Neuron (in vitro differentiated cells): Measurements from ENCODE around the gene ECE2.

Source experiments
- H2AFZ ChIP-seq: one replicate; pipeline ENCODE4 v1.6.1; 2013; ENCODE audit warnings: low read depth, mild to moderate bottlenecking, inconsistent platforms, low read length, moderate library complexity
- H3K27me3 ChIP-seq: one replicate; pipeline ENCODE4 v1.6.1; 2013; ENCODE audit warnings: low read length; ENCODE audit not compliant: insufficient read depth
- H3K36me3 ChIP-seq: one replicate; pipeline ENCODE4 v1.6.1; 2013; ENCODE audit warnings: low read length; ENCODE audit not compliant: insufficient read depth
- H3K4me1 ChIP-seq: one replicate; pipeline ENCODE4 v1.6.1; 2013; ENCODE audit warnings: low read length; ENCODE audit not compliant: insufficient read depth
- H3K4me3 ChIP-seq: 2 replicates; pipeline ENCODE4 v1.5.1; 2013; ENCODE audit warnings: mild to moderate bottlenecking, low read length, moderate library complexity
- H3K9me3 ChIP-seq: one replicate; pipeline ENCODE4 v1.6.1; 2013; ENCODE audit warnings: low read length

The ECE2 gene

DNA sequence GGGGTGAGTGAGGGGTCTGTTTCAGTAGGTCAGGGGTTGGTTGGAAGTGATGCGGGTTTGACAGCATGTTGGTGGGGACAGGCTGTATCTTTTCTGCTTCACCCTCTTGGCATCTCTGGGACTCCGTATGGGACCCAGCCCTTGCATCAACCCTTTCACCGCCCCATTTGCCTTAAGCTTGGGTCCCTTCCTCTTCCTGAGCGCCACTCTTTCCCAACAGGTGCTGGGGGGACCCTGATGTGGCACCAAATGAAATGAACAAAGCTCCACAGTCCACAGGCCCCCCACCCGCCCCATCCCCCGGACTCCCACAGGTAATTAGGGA is 39.7 kb downstream of the ECE2 start:
- no peak overlapping the region for H2AFZ ChIP-seq
- no peaks in the 10 kb centered on the region for H3K27me3 ChIP-seq
- peak overlapping the region; percentile 67 for H3K4me3 ChIP-seq
- H3K4me1 ChIP-seq, result peaks cover 20% of the 10 kb centered on the region
- no peaks in the 10 kb centered on the region for H3K9me3 ChIP-seq
- peaks cover 36% of the 10 kb centered on the region for H3K36me3 ChIP-seq

DNA sequence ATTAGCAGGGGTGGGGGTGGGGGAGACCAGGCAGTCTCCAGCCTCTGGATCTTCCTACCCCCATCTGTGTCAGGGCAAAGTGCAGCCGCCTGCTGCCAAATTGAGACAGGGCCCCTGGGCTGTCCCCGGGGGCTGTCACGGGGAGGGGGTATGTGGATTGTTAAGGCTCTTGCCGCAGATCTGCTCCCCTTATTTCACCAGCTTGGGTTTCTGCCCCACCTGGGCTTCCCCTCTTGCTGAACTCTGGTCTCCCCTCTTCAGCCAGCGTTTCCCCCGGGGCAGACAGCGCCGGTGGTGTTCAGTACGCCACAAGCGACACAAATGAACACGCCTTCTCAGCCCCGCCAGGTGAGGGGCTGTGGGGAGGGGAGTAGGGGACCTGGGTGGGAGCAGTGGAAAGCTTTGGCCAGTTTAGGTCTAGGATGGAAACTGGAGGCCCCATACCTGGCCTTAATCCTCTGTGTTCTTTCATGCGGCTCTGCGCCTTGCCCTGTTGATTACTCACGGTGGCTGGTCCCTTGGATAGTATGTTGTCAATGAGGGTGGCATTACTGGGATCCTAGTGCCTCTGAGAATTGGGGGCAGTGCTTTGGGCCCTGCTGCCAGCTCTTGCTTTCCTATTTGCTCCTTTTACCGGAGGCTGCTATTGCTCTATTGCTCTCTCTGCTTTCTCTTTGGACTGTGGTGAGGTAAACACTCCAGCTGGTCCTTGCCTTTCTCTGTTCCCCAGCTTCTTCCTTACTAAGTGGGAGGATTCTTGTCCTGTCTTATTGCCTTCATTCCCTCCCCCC is 40.2 kb downstream of the ECE2 start:
- peaks cover 42% of the 10 kb centered on the region for H3K36me3 ChIP-seq

DNA sequence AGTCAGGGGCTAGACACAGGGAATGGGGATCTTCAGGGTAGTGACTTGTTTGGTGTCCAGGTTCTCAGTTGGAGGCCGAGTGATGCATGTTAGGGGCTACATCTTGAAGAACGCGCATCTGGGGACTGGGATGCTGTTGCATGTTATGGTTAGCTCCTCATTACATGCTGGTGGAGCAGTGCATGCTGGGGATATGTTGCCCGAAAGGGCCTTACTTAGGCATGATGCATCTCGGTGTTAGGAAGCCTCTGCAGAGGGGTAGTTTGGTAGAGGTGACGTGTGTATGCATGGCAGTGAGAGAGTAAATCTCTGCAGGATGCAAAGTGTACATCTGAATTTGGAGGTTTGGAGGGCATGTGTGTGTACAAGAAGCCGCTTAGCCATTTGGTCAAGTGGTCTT is 41.0 kb downstream of the ECE2 start:
- Histone ChIP-seq H3K27me3 (no peaks in the 10 kb centered on the region), H2AFZ (no peak overlapping the region), H3K4me3 (peak overlapping the region; percentile 67), H3K9me3 (no peaks in the 10 kb centered on the region), H3K36me3 (peaks cover 49% of the 10 kb centered on the region), H3K4me1 (peaks cover 20% of the 10 kb centered on the region)

More for the DNA sequence above, 40.2 kb downstream of the ECE2 start:
- peak overlapping the region; percentile 67 for H3K4me3 ChIP-seq
- no peaks in the 10 kb centered on the region for H3K9me3 ChIP-seq
- peaks cover 20% of the 10 kb centered on the region for H3K4me1 ChIP-seq
- no peaks in the 10 kb centered on the region for H3K27me3 ChIP-seq
- no peak overlapping the region for H2AFZ ChIP-seq

DNA sequence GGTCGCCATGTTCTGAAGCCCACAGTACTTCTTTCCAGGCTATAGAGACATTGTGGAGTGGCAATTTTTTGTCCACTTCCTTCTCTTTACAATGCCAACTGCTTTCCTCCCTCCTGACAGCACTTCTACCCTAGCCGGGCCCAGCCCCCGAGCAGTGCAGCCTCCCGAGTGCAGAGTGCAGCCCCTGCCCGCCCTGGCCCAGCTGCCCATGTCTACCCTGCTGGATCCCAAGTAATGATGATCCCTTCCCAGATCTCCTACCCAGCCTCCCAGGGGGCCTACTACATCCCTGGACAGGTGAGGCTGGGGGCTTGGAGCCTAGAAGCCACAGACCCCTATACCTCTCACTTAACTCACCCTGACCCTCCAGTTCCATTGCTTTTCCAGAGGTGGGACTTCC is 41.4 kb downstream of the ECE2 start:
- H3K36me3 ChIP-seq, result peaks cover 53% of the 10 kb centered on the region
- peaks cover 20% of the 10 kb centered on the region for H3K4me1 ChIP-seq
- H3K9me3 ChIP-seq, result no peaks in the 10 kb centered on the region
- H3K27me3 ChIP-seq, result no peaks in the 10 kb centered on the region
- H3K4me3 ChIP-seq, result no peak overlapping the region
- no peak overlapping the region for H2AFZ ChIP-seq

DNA sequence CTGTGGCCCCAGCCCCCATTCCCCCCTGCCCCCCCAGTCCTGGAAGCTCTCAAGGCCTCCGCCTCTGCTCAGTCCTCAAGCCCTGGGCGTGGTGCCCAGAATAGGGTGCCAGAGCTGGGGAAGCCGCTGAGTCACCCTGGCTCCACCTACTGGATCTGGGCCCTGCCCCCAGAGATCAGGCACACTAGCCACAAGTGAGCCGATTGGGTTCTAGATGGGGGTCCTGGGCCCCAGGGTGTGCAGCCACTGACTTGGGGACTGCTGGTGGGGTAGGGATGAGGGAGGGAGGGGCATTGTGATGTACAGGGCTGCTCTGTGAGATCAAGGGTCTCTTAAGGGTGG is 44.3 kb downstream of the ECE2 start:
- Histone ChIP-seq H3K27me3 (no peaks in the 10 kb centered on the region), H3K9me3 (no peaks in the 10 kb centered on the region), H3K4me1 (peaks cover 20% of the 10 kb centered on the region), H3K4me3 (no peak overlapping the region), H2AFZ (no peak overlapping the region), H3K36me3 (peaks cover 81% of the 10 kb centered on the region)

DNA sequence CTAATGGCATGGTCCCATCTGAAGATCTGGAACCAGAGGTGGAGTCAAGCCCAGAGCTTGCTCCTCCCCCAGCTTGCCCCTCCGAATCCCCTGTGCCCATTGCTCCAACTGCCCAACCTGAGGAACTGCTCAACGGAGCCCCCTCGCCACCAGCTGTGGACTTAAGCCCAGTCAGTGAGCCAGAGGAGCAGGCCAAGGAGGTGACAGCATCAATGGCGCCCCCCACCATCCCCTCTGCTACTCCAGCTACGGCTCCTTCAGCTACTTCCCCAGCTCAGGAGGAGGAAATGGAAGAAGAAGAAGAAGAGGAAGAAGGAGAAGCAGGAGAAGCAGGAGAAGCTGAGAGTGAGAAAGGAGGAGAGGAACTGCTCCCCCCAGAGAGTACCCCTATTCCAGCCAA is 45.8 kb downstream of the ECE2 start:
- Histone ChIP-seq H3K36me3 (peaks cover 87% of the 10 kb centered on the region), H3K4me1 (peaks cover 4% of the 10 kb centered on the region), H3K9me3 (no peaks in the 10 kb centered on the region)

DNA sequence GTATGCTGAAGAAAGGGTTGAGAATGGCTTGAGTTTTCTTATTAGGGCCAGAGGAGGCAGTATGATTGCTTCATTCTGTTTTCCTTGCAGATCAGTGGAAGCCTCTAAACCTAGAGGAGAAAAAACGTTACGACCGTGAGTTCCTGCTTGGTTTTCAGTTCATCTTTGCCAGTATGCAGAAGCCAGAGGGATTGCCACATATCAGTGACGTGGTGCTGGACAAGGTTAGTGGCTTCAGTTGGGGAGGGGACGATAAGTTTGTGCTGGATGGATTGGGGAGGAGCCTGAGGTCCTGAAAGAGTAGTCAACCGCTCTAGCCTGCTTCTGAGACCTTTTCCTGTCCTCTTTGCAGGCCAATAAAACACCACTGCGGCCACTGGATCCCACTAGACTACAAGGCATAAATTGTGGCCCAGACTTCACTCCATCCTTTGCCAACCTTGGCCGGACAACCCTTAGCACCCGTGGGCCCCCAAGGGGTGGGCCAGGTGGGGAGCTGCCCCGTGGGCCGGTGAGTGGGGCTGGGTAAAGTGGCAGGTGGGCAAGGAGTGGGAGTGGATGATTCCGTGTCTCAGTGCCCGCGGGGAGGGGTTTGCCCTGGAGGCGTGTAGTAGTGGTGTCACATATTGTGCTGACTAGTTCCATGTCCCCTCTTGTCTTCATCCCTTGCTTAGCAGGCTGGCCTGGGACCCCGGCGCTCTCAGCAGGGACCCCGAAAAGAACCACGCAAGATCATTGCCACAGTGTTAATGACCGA is 47.1 kb downstream of the ECE2 start:
- H3K9me3 ChIP-seq, result no peaks in the 10 kb centered on the region
- peaks cover 87% of the 10 kb centered on the region for H3K36me3 ChIP-seq
- no peaks in the 10 kb centered on the region for H3K27me3 ChIP-seq
- H3K4me3 ChIP-seq, result no peak overlapping the region
- H3K4me1 ChIP-seq, result no peaks in the 10 kb centered on the region
- H2AFZ ChIP-seq, result no peak overlapping the region

More for the DNA sequence above, 45.8 kb downstream of the ECE2 start:
- Histone ChIP-seq H3K27me3 (no peaks in the 10 kb centered on the region), H2AFZ (no peak overlapping the region), H3K4me3 (no peak overlapping the region)

DNA sequence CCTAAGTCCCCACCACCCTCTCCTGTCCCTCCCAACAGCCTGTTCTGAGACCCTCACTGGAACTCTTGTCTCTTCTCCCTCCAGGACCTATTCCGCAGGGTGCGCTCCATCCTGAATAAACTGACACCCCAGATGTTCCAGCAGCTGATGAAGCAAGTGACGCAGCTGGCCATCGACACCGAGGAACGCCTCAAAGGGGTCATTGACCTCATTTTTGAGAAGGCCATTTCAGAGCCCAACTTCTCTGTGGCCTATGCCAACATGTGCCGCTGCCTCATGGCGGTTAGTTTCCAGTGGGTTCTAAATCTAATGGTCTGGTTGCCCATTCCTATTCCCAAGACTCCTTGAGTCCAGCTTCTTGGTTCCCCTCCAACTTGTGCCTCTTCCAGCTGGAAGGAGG is 47.9 kb downstream of the ECE2 start:
- Histone ChIP-seq H3K4me3 (no peak overlapping the region), H3K4me1 (no peaks in the 10 kb centered on the region), H3K9me3 (no peaks in the 10 kb centered on the region), H2AFZ (no peak overlapping the region), H3K27me3 (no peaks in the 10 kb centered on the region), H3K36me3 (peaks cover 94% of the 10 kb centered on the region)

DNA sequence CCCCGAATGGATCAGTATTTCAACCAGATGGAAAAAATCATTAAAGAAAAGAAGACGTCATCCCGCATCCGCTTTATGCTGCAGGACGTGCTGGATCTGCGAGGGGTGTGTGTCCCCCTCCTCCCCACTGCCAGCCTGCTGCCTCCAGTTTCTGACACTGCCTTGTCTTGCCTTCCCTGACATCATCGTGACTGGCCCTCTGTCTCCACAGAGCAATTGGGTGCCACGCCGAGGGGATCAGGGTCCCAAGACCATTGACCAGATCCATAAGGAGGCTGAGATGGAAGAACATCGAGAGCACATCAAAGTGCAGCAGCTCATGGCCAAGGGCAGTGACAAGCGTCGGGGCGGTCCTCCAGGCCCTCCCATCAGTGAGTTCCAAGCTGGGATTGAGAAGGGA is 49.4 kb downstream of the ECE2 start:
- H3K9me3 ChIP-seq, result no peaks in the 10 kb centered on the region
- H3K27me3 ChIP-seq, result no peaks in the 10 kb centered on the region
- peaks cover 93% of the 10 kb centered on the region for H3K36me3 ChIP-seq
- H3K4me1 ChIP-seq, result no peaks in the 10 kb centered on the region
- H3K4me3 ChIP-seq, result no peak overlapping the region
- H2AFZ ChIP-seq, result no peak overlapping the region

DNA sequence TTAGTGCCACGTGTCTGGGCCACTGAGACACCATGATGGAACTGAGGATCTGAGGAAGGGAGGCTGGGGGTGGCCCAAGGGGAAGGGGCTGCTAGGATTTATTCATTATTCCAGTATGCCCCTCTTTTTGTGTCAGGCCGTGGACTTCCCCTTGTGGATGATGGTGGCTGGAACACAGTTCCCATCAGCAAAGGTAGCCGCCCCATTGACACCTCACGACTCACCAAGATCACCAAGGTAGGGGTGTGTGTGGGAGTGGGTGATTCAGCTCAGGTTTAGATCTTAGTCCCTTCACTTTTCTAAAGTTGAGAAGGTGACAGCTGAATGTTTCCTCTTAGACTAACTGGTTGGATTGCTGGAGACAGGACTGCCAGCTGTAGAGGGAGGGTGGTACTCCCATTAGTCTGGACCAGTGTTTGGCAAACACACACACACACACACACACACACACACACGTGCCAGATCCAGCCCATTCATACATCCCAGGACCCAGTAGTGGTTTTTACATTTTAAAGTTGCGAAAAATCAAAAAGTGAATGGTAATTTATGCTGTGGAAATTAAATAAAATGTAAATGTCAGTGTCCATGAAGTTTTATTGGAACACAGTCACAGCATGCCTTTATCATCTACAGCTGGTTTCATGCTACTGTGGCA is 50.0 kb downstream of the ECE2 start:
- no peaks in the 10 kb centered on the region for H3K27me3 ChIP-seq
- H2AFZ ChIP-seq, result no peak overlapping the region
- no peaks in the 10 kb centered on the region for H3K4me1 ChIP-seq
- H3K4me3 ChIP-seq, result no peak overlapping the region
- H3K36me3 ChIP-seq, result peaks cover 90% of the 10 kb centered on the region
- no peaks in the 10 kb centered on the region for H3K9me3 ChIP-seq

DNA sequence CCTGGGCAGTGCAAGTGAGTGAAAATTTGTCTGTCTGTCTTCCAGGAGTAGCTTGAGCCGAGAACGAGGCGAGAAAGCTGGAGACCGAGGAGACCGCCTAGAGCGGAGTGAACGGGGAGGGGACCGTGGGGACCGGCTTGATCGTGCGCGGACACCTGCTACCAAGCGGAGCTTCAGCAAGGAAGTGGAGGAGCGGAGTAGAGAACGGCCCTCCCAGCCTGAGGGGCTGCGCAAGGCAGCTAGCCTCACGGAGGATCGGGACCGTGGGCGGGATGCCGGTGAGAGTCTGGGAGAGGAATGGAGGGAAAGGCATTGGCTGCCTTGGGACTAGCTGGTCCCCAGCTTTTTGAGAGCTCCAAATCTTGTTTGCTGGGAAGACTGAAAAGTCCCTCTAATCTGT is 51.3 kb downstream of the ECE2 start:
- H3K36me3 ChIP-seq, result peaks cover 90% of the 10 kb centered on the region
- H3K4me1 ChIP-seq, result no peaks in the 10 kb centered on the region

DNA sequence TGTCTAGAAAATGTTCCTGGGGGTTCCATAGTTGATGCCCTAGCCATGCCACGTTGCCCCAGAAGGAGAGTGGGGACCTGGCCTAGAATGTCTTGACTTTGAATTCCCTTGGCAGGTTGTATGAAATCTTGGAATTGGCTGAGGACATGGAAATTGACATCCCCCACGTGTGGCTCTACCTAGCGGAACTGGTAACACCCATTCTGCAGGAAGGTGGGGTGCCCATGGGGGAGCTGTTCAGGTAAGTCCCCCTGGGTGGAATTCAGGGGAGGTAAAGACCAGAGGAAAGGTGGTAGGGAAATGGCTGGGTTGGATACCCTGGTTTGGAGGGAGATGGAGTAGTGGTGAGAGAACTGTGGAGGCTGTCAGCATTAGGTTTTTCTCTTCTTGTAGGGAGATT is 52.7 kb downstream of the ECE2 start:
- Histone ChIP-seq H3K4me1 (no peaks in the 10 kb centered on the region), H3K9me3 (no peaks in the 10 kb centered on the region), H3K36me3 (peaks cover 89% of the 10 kb centered on the region), H3K4me3 (no peak overlapping the region), H2AFZ (no peak overlapping the region), H3K27me3 (no peaks in the 10 kb centered on the region)

More for the DNA sequence above, 51.3 kb downstream of the ECE2 start:
- Histone ChIP-seq H3K27me3 (no peaks in the 10 kb centered on the region), H2AFZ (no peak overlapping the region), H3K4me3 (no peak overlapping the region), H3K9me3 (no peaks in the 10 kb centered on the region)

DNA sequence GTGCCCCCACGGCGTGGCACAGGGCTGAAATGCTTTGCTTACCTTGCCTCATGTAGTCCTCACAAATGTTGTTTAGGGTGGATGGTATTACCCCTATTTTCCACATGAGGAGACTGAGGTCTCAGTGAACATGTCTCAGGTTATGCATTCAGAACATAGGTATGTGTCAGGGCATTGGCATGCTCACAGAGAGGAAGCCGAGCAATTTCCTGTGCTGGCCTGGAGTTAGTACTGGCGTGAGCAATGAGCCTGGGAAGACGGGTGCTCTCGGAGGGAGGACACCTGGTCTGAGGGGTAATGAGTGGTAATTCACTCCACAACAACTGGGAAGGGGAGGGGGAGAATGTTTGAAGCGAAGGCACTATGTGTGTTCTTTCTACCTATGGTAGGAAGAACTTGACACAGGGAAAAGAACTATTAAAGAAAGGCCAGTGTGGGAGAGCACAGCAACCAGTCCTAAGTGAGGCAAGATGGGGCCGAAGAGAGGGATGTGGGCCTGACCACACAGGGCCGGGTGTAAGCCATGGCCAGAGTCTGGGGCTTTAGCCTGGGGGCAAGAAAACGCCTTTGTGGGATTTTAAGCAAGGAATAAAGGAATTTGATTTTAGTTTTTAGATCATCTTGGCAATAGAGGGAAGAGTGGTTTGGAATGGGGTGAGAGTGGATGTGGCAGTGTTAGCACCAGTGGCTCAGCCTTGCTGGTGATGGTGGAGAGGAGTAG is 56.7 kb downstream of the ECE2 start:
- Histone ChIP-seq H3K4me3 (no peak overlapping the region), H3K9me3 (no peaks in the 10 kb centered on the region), H3K27me3 (no peaks in the 10 kb centered on the region), H3K4me1 (peaks cover 14% of the 10 kb centered on the region), H3K36me3 (peaks cover 64% of the 10 kb centered on the region), H2AFZ (no peak overlapping the region)
